GM19240 (cell line): Measurements from ENCODE around the gene LIX1.
"Not testable (repeated sequence)": the region's sequence is repeated elsewhere in the genome, so short reads cannot be mapped to it uniquely, and the experiment has no call there.

Source experiments
- DNase-seq: peaks from one replicate; pipeline ENCODE4 v3.0.0; 2011; ENCODE audit warnings: low spot score; ENCODE audit not compliant: insufficient read length

LIX1 gene

GRCh38 chr5:97102010-97102470 lies 40.4 kb downstream of the LIX1 start:
- DNase-seq: no peak

- DNase-seq: no peak
Observed at GRCh38 chr5:97101189-97101910, 41.1 kb downstream of the LIX1 start.

GRCh38 chr5:97100476-97100875 lies 41.9 kb downstream of the LIX1 start:
- no peak for DNase-seq

- no peak for DNase-seq
Observed at GRCh38 chr5:97098922-97099321, 43.5 kb downstream of the LIX1 start.

- DNase-seq: no peak
Observed at GRCh38 chr5:97097326-97098230, 44.8 kb downstream of the LIX1 start.

GRCh38 chr5:97096846-97097245 lies 45.6 kb downstream of the LIX1 start:
- no peak for DNase-seq

GRCh38 chr5:97096191-97096590 lies 46.2 kb downstream of the LIX1 start:
- DNase-seq: no peak

GRCh38 chr5:97095318-97095732 lies 47.1 kb downstream of the LIX1 start:
- no peak for DNase-seq

GRCh38 chr5:97094579-97095317 lies 47.7 kb downstream of the LIX1 start:
- peak; percentile 67 for DNase-seq

- DNase-seq: no peak
Observed at GRCh38 chr5:97093193-97093592, 49.2 kb downstream of the LIX1 start.

GRCh38 chr5:97090944-97091343 lies 51.5 kb downstream of the LIX1 start:
- DNase-seq: no peak

GRCh38 chr5:97089149-97089801 lies 53.1 kb downstream of the LIX1 start:
- DNase-seq: no peak

GRCh38 chr5:97088774-97089148 lies 53.6 kb downstream of the LIX1 start:
- DNase-seq: no peak

- no peak for DNase-seq
Observed at GRCh38 chr5:97087138-97087537, 55.3 kb downstream of the LIX1 start.

GRCh38 chr5:97085459-97086181 lies 56.8 kb downstream of the LIX1 start:
- no peak for DNase-seq

- not testable (repeated sequence) for DNase-seq
Observed at GRCh38 chr5:97084782-97085458, 57.5 kb downstream of the LIX1 start.

- DNase-seq: no peak
Observed at GRCh38 chr5:97078958-97079743, 63.3 kb downstream of the LIX1 start.

- DNase-seq: no peak
Observed at GRCh38 chr5:97077246-97077645, 65.2 kb downstream of the LIX1 start.

GRCh38 chr5:97076098-97076497 lies 66.3 kb downstream of the LIX1 start:
- no peak for DNase-seq
